Left kidney (tissue), 8 donors: Measurements from ENCODE around the gene NSUN5. TPM values are rescaled to one million over a fixed set of nuclear protein-coding genes. Genes with fewer than 3 reads are reported as not detected.

Experiments used
- DNase-seq: peaks from one replicate; pipeline ENCODE4 v3.0.0-alpha.2; 2013
- long read RNA-seq, 8 donors: transcript quantifications; one replicate each; lab custom pipeline, GENCODE V29; 2026
- polyA plus RNA-seq: library from polyadenylated mRNA; unstranded; fragments of 120-200 nt; gene quantifications from one replicate; pipeline ENCODE4 v1.2.1, GENCODE V29; 2013; ENCODE audit not compliant: insufficient read length

Gene NSUN5
- 14.1 TPM for polyA plus RNA-seq
- long read RNA-seq, donor 1, transcript NSUN5-204 (10 exons, 1,663 nt) = major isoform, 9 of 9 reads
- long read RNA-seq, donor 1, partial matches to known transcripts = 0 of 9 reads
- long read RNA-seq, donor 1, other reads (novel, unspliced or antisense) = 0 of 9 reads
- long read RNA-seq, donor 2, transcript NSUN5-204 (10 exons, 1,663 nt) = major isoform, 5 of 12 reads
- long read RNA-seq, donor 2, partial matches to known transcripts = 6 of 12 reads
- long read RNA-seq, donor 2, other reads (novel, unspliced or antisense) = 0 of 12 reads
- long read RNA-seq, donor 3, transcript NSUN5-204 (10 exons, 1,663 nt) = major isoform, 5 of 5 reads
- long read RNA-seq, donor 3, partial matches to known transcripts = 0 of 5 reads
- long read RNA-seq, donor 3, other reads (novel, unspliced or antisense) = 0 of 5 reads
- long read RNA-seq, donor 4 = 0 reads
- long read RNA-seq, donor 5, transcript NSUN5-204 (10 exons, 1,663 nt) = major isoform, 15 of 17 reads
- long read RNA-seq, donor 5, partial matches to known transcripts = 0 of 17 reads
- long read RNA-seq, donor 5, other reads (novel, unspliced or antisense) = 0 of 17 reads
- long read RNA-seq, donor 6, transcript NSUN5-204 (10 exons, 1,663 nt) = major isoform, 6 of 7 reads
- long read RNA-seq, donor 6, partial matches to known transcripts = 0 of 7 reads
- long read RNA-seq, donor 6, other reads (novel, unspliced or antisense) = 0 of 7 reads
- long read RNA-seq, donor 7, transcript NSUN5-204 (10 exons, 1,663 nt) = major isoform, 10 of 11 reads
- long read RNA-seq, donor 7, partial matches to known transcripts = 0 of 11 reads
- long read RNA-seq, donor 7, other reads (novel, unspliced or antisense) = 0 of 11 reads
- long read RNA-seq, donor 8, partial matches to known transcripts = 0 of 4 reads
- long read RNA-seq, donor 8, other reads (novel, unspliced or antisense) = 0 of 4 reads

DNA sequence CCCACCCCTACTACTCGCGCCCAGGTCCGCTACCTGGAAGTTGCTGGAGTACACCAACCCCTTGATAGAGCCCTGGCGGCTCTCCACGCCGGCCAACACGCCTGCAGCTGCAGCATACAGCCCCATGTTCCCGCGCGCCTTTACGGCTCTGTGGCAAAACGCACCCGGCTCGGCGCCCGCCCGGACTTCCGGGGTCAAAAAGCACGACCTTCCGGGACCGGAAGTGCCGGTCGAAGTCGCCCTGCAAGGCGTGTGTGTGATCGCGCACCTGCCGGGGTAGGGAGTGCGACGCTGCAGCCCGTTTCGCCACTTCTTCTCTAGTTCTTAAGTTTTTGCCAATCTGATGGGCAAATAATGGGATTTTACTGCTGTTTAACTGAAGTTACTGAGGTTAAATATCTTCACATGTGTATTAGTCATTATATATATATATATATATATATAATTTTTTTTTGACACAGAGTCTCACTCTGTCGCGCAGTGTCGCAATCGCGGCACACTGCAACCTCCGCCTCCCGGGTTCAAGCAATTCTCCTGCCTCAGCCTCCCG, at the start of gene NSUN5:
TSS of gene NSUN5 (minus strand) at position 162 of the 550 bp plus-strand sequence. CDS start at position 126, 36 bp downstream.
- peak; percentile 63 for DNase-seq

- DNase-seq = no peak
These were observed 47.5 kb upstream of the NSUN5 start for GRCh38 chr7:73356159-73356558.

DNA sequence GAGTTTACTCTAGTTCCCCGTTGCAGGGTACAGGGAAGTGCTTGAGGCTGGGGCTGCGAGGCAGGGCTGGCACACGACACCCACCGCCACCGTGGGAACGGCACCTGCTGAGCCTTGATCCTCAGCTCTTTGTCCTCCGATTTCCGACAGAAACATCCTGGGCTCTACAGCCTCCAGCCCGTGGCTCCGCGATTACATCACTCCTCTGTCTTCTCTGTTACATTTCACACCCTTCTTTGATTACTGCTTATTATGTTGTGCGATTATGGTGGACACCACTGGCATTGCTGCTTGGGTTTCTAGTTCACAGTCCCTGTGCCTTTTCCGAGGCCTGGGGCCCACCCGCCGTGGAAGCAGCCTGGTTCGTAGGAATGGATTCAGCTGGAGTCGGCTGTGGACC, 46.2 kb upstream of the NSUN5 start:
- DNase-seq = no peak

DNA sequence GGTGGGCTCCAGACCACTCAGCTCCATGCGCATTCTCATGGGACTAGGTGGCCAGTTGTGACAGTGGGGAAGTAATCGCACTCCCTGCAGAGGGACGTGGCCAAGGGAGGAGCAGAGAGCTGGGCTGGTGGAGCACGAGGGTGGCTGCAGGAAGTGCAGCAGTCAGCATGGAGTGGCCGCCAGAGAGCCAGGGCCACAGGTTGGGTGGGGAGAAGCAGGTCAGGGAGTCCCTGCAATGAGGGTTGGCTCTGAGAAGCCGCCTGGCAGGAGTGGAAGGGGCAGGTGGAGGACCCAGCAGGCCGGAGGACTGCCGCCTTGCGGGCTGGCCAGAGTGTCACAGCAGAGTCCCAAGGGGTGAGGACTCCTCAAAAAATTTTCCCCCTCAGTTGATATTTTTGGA, 45.6 kb upstream of the NSUN5 start:
- no peak for DNase-seq

DNA sequence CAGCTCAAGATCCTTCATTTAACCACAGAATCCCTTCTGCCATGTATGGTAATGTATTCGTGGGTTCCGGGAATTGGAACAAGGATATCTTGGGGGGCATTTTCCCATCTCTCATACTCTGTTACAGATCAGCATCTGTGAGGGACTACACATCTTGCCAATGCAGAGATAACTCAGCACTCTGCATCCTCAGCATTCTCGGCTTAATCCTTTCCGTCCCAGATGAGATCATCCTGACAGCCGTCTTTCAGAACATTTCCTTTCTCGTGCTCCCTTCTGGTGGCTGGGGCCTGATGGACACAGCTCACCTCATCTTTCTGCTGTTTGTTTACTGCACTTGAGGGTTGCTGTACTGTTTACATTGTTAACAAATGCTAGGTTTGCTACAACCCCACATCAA, 44.6 kb upstream of the NSUN5 start:
- no peak for DNase-seq

- no peak for DNase-seq
These were observed 44.2 kb upstream of the NSUN5 start for GRCh38 chr7:73352784-73353183.

- DNase-seq = no peak
These were observed 43.0 kb upstream of the NSUN5 start for GRCh38 chr7:73351447-73352167.

- DNase-seq = no peak
These were observed 41.9 kb upstream of the NSUN5 start for GRCh38 chr7:73350306-73351068.

DNA sequence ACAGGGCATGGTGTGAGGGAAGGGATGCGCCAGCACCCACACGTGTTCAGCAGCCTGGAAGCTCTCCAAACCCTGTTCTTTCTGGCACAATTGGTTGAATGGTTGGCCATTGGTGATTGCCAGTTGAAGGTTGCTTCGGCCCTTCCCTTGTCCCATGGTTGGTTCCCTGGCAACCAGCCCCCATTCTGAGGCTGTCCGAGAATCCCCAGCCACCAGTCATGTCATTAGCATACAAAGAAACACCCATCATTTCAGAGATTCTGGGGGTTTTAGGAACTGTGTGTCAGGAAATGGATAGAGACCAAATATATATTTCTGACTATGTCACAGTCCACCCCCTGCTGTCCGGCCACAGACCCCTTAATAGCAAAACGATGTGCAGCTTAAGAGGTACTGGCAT, 41.1 kb upstream of the NSUN5 start:
- no peak for DNase-seq

GRCh38 chr7:73345951-73346350, 37.3 kb upstream of the NSUN5 start:
- DNase-seq = no peak

GRCh38 chr7:73345538-73345937, 36.9 kb upstream of the NSUN5 start:
- DNase-seq = no peak

DNA sequence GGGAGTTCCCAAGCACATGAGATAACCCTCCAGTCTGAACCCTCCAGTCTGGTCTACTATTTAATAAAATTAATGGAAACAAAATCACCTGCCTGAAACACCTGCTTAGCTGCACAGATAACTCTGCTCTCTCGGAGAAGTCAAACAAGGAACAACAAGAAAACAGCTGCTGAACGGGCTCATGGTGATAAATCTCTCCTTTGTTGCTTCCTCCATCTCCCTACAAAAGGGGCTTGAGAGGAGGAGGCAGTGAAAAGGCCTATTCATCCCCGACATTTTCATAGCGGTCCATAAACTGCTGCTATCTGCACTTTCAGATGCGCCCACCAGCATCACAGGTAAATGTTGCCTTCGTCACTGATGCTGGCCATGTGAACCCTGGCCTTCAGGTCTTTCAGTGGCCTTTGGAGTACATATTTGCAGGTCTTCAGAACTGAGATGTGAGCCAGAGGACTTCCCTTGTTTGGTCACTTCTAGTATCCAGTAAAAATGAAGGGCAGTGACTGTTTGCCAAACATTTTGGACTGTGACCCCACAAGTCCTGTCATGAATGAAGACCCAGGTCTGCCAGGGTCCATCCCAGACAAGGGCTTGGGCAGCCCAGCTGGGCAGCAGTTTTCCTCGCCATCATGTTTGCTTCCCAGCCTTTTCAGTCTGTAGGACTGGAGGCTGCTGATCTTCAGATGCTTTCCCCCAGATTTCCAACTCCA, 35.2 kb upstream of the NSUN5 start:
- no peak for DNase-seq

DNA sequence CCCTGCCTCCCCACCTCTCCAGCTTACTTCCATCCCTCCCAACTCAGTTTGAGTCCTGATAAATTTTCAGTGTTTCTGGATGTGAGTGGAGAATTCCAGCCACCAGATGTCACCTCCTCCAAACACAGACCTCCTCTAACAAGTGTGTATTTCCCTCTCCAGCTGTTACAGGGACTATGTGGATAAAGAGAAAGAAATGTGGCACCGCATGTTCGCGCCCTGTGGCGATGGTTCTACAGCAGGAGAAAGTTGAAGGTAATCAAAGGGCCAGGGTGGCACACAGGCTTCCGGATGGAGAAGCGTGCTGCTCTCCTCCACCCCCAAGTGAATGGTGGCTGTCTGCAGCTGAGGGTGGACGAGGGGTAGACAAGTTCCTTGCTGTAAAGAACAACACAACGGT, 34.0 kb upstream of the NSUN5 start:
- peak; percentile 73 for DNase-seq

DNA sequence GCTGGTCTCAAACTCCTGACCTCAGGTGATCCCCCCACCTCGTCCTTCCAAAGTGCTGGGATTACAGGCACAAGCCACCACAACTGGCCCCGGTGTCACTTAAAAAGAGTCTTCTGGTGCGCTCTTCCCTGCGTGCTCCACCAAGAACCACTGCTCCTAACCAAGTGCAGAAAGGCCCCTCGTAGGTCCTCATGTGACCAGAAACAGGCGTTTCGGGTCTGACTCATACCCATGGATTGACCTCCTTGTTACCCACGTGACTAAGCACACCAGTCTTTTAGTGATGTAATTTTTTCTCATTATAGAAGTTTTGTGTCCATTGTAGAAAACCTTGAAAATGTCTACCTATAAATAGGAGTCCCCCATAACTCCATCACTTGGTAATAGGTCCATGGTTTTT, 33.3 kb upstream of the NSUN5 start:
- no peak for DNase-seq

DNA sequence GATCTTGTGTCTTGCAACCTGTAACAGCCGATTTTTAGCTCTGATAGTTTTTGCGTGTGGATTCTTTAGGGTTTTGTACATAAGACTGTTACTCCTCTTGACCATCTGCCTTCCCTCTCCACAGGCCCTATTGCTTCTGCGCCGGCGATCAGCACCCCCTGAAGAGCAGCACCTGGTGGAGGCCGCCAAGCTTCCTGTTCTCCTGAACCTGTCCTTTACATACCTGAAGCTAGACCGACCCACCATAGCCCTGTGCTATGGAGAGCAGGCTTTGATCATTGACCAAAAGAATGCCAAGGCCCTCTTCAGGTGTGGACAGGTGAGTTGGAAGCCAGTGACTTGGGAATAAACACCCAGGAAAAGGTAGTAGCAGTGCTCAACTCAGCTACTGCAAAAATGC, 31.9 kb upstream of the NSUN5 start:
- no peak for DNase-seq

DNA sequence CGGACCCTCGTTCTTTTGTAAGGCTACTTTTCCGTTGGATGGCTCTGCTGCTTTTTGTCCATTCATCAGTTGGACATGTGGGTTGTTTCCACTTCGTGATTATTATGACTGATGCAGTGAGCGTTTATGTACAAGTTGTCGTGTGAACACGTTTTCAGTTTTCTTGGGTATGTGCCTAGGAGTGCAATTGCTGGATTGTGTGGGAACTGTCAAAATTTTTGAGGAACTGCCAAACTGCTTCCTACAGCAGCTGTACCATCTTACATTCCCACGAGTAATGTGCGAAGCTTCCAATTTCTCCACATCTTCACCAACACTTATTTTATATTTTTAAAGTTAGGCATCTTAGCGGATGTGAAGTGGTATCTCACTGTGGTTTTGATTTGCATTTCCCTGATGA, 29.7 kb upstream of the NSUN5 start:
- DNase-seq = no peak

DNA sequence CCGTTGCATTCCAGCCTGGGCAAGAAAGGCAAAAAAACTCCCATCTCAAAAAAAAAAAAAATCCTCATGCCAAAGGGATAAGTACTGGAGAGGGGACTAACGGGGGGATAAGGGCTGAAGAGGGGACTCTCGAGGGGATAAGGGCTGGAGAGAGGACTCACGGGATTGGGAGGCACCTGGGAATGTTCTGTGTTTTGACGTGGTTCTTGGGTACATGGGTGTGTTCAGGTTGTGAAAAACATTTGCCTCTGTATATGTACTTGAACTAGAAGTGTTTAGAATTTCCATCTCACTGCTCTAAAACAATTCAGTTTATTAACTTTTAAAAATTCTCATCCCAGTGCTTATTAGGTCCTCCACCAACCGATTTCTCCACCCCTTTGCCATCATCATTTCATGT, 23.8 kb upstream of the NSUN5 start:
- DNase-seq = no peak

GRCh38 chr7:73330772-73331171, 22.1 kb upstream of the NSUN5 start:
- DNase-seq = no peak

DNA sequence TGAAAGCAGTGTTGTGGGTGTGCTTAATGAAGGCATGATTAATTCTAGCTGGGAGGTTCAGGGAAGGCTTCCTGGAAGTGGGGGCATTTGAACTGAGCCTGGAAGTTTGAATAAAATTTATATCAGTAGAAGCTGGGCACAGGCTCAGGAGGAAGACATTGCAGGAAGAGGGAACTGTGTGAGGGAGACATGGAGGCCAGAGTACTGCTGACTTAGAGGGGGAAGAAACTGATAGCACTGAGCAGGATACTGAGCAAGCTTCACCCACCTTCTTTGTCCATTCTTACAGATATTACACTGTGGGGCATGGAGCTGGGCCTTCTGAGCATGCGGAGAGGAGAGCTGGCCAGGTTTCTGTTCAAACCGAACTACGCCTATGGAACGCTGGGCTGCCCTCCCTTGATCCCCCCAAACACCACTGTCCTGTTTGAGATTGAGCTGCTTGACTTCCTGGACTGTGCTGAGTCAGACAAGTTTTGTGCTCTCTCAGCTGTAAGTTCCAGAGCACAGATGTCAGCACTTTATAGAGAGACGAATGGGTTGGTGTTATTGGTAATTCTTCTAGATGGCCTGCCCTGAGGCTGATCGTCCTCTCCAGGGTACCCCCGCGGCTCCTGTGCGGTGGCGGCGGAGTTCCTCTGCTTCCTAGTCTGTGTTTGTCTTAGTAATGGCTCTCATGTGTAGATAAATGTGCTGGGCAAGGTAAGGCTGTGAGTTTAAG, 21.4 kb upstream of the NSUN5 start:
- no peak for DNase-seq

- DNase-seq = no peak
These were observed 20.1 kb upstream of the NSUN5 start for GRCh38 chr7:73328696-73329095.
